ENCODE measurements around the gene PRPSAP2. TPM values are rescaled to one million over a fixed set of nuclear protein-coding genes. Genes with fewer than 3 reads are reported as not detected.
"Not testable (repeated sequence)": the region's sequence is repeated elsewhere in the genome, so short reads cannot be mapped to it uniquely, and the experiment has no call there.

PRPSAP2 gene
- total RNA-seq (58.8 and 58.9 TPM in 2 replicates), polyA plus RNA-seq (27.1 and 37.5 TPM in 2 replicates), polyA minus RNA-seq (23.4 and 37.7 TPM in 2 replicates)
- total RNA-seq (2013) = 67.3 TPM

DNA sequence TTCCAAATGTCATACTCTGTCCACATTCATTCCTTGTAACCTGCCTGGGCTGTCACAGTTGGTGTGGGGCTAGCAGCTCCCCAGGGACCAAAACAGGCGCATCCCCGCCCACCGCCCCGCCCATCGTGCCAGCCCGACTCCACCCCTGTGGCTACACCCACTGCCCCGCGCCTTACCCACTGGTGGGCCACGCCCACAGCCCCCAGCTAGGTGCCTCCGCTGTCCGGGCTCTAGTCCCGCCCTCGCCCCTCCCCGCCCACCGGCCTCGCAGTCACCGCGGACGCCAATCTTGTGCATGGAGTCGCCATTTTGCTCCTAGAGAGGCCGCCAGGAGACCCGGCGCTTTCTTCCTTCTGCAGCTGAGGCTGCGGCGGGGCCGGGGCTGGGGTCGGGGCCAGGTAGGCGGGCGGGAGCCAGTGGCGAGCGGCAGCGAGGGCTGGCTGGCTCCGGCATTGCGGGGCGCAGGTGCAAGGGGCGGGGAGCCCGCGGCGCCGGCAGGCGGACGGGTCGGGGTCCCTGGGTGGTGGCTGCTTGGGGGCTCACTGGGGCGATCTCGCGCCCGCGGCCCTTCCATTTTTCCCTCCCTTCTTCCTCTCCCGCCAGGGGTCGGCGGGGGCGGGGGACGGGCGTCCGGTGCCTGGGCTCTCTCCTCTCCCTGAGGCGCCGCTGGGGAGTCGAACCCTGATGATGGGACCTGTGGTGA lies at the start of gene PRPSAP2:
TSS of gene PRPSAP2 (plus strand) at position 268 of the 703 bp plus-strand sequence. CDS start 7,703 bp downstream, outside the sequence.
- H3K4me2 ChIP-seq (replicated peaks; ENCODE audit: low read depth, low read length, poor library complexity, severe bottlenecking) = peak within 1 kb of the TSS; percentile 74
- ChIA-PET CTCF (interaction anchor here (1.1 to 1.5 kb wide), 3 partner anchors 8 to 103 kb away, joined by 3 to 5 read pairs (median 3); no protein-coding TSS in a partner anchor), POLR2A (interaction anchor here (0.5 to 1.7 kb wide), 4 partner anchors 10 to 885 kb away, joined by 3 to 6 read pairs (median 4); partner anchors contain the start of genes DRC3, MAPK7 and TOM1L2)
- peak; percentile 97 for DNase-seq
- no peaks in the 10 kb centered on the region for H4K20me1 ChIP-seq (ENCODE audit: control insufficient read depth, insufficient read depth, low read length, poor library complexity, severe bottlenecking)
- peak within 1 kb of the TSS; percentile 51 to 87 for H3K27ac ChIP-seq (ENCODE audit: low read length in 2 of 2)
- intact Hi-C loops (cut with micrococcal nuclease) = loop anchor here (10.0 kb wide), 2 partner anchors 47 to 517 kb away; partner anchors contain the start of gene MAPK7
- Mint-ChIP-seq H3K27ac (peak within 1 kb of the TSS; percentile 90), H3K4me1 (peaks cover 55% of the 10 kb centered on the region), H3K9me3 (ENCODE audit: insufficient read depth) (no peaks in the 10 kb centered on the region), H3K27me3 (no peaks in the 10 kb centered on the region), H3K4me3 (peak within 1 kb of the TSS; percentile 94)
- H3K79me2 ChIP-seq (ENCODE audit: control insufficient read depth, insufficient read depth, low read length) = peaks cover 61% of the 10 kb centered on the region
- 0% methylated on average over 53 of the region's 58 CpGs for WGBS (ENCODE audit: insufficient coverage)
- H3K36me3 ChIP-seq (replicated peaks in 1 of 2; ENCODE audit: control extremely low read depth in 1 of 2, control insufficient read depth in 1 of 2, extremely low read depth in 1 of 2, insufficient read depth in 2 of 2, low read length in 1 of 2) = no peaks in the 10 kb centered on the region
- H3K9me3 ChIP-seq (ENCODE audit: control extremely low read depth in 1 of 3, control insufficient read depth in 2 of 3, insufficient read depth in 1 of 3, low read length in 2 of 3) = no peaks in the 10 kb centered on the region
- TF ChIP-seq CTCF (IDR thresholded peaks at IDR 0.05) (no peak), EZH2 (IDR thresholded peaks at IDR 0.05; ENCODE audit: borderline replicate concordance, insufficient read depth, low read depth, low read length, poor library complexity, severe bottlenecking) (no peak)
- no peaks in the 10 kb centered on the region for H3K27me3 ChIP-seq (replicated peaks in 1 of 4; ENCODE audit: control extremely low read depth in 1 of 4, control insufficient read depth in 3 of 4, insufficient read depth in 4 of 4, low read length in 3 of 4)
- ATAC-seq (ENCODE audit: low read depth) = peak; percentile 85
- H2AFZ ChIP-seq (ENCODE audit: insufficient read depth, low read depth, low read length, poor library complexity, severe bottlenecking) = peak within 1 kb of the TSS; percentile 97
- H3K4me3 ChIP-seq (ENCODE audit: control extremely low read depth in 1 of 5, extremely low read depth in 1 of 5, insufficient read depth in 1 of 5, low read depth in 2 of 5, low read length in 4 of 5) = peak within 1 kb of the TSS; percentile 71 to 88 (median 79)
- peaks cover 34 to 50% of the 10 kb centered on the region in 2 donors for H3K4me1 ChIP-seq (ENCODE audit: control insufficient read depth in 2 of 2, insufficient read depth in 2 of 2, low read length in 2 of 2)
- peak within 1 kb of the TSS; percentile 86 for H3K9ac ChIP-seq (ENCODE audit: low read length)

DNA sequence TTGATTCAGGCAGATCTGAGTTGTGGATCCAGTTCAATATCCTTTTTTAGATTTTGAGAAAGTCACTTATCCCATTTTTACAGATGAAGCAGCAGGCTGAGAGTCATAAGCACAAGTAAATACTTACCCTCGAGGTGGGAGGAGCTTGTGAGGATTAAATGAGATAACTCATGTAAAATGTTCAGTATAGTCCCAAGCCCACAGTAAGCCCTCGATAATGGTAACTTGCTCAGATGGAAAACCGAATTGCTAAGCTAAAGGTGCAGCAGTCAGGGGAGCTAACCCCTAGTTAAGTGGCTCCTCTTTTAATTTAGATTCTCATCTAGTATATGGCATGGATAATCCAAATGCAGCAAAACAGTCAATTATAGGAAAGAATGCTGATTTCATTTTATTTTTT lies 42.0 kb upstream of the PRPSAP2 start:
- H3K9ac ChIP-seq (ENCODE audit: low read length); H3K4me3 ChIP-seq (ENCODE audit: control extremely low read depth in 1 of 5, extremely low read depth in 1 of 5, insufficient read depth in 1 of 5, low read depth in 2 of 5, low read length in 4 of 5); H3K9me3 ChIP-seq (ENCODE audit: control extremely low read depth in 1 of 3, control insufficient read depth in 2 of 3, insufficient read depth in 1 of 3, low read length in 2 of 3); H3K4me2 ChIP-seq (replicated peaks; ENCODE audit: low read depth, low read length, poor library complexity, severe bottlenecking); H3K9me3 Mint-ChIP-seq (ENCODE audit: insufficient read depth); H3K36me3 ChIP-seq (replicated peaks in 1 of 2; ENCODE audit: control extremely low read depth in 1 of 2, control insufficient read depth in 1 of 2, extremely low read depth in 1 of 2, insufficient read depth in 2 of 2, low read length in 1 of 2); H3K4me1 ChIP-seq (ENCODE audit: control insufficient read depth in 2 of 2, insufficient read depth in 2 of 2, low read length in 2 of 2); POLR2A ChIA-PET; intact Hi-C loops (cut with micrococcal nuclease); H3K27ac Mint-ChIP-seq; H3K79me2 ChIP-seq (ENCODE audit: control insufficient read depth, insufficient read depth, low read length); DNase-seq; H4K20me1 ChIP-seq (ENCODE audit: control insufficient read depth, insufficient read depth, low read length, poor library complexity, severe bottlenecking); H3K27ac ChIP-seq (ENCODE audit: low read length in 2 of 2); H3K4me3 Mint-ChIP-seq; H3K27me3 ChIP-seq (replicated peaks in 1 of 4; ENCODE audit: control extremely low read depth in 1 of 4, control insufficient read depth in 3 of 4, insufficient read depth in 4 of 4, low read length in 3 of 4); H3K27me3 Mint-ChIP-seq; ATAC-seq (ENCODE audit: low read depth); H2AFZ ChIP-seq (ENCODE audit: insufficient read depth, low read depth, low read length, poor library complexity, severe bottlenecking); H3K4me1 Mint-ChIP-seq: not testable (repeated sequence)
- CTCF ChIA-PET = interaction anchor here (1.0 kb wide), 1 partner anchor 145 kb away, joined by 3 read pairs; no protein-coding TSS in a partner anchor
- WGBS (ENCODE audit: insufficient coverage) = no CpG with 5 or more reads among the region's 3 CpGs

Data from B cell (primary cell).